ENCODE data around the gene PRKAR1B.

PRKAR1B gene

GRCh38 chr7:569996-570800 is 156.9 kb downstream of the PRKAR1B start:
- no peak for DNase-seq

- no peak for DNase-seq
Observed at GRCh38 chr7:569071-569855, 157.8 kb downstream of the PRKAR1B start.

- DNase-seq, result no peak
Observed at GRCh38 chr7:568031-568951, 158.8 kb downstream of the PRKAR1B start.

- DNase-seq, result no peak
Observed at GRCh38 chr7:567305-567883, 159.7 kb downstream of the PRKAR1B start.

- DNase-seq, result no peak
Observed at GRCh38 chr7:566100-566499, 161.0 kb downstream of the PRKAR1B start.

- DNase-seq, result no peak
Observed at GRCh38 chr7:564176-564865, 162.8 kb downstream of the PRKAR1B start.

- no peak for DNase-seq
Observed at GRCh38 chr7:563629-564170, 163.4 kb downstream of the PRKAR1B start.

GRCh38 chr7:562789-563628 is 164.1 kb downstream of the PRKAR1B start:
- DNase-seq, result no peak

GRCh38 chr7:562374-562675 is 164.8 kb downstream of the PRKAR1B start:
- DNase-seq, result no peak

GRCh38 chr7:561631-562373 is 165.3 kb downstream of the PRKAR1B start:
- DNase-seq, result no peak

GRCh38 chr7:560966-561630 is 166.0 kb downstream of the PRKAR1B start:
- no peak for DNase-seq

- DNase-seq, result no peak
Observed at GRCh38 chr7:559396-559705, 167.7 kb downstream of the PRKAR1B start.

GRCh38 chr7:557558-557881 is 169.6 kb downstream of the PRKAR1B start:
- no peak for DNase-seq

GRCh38 chr7:556837-557557 is 170.1 kb downstream of the PRKAR1B start:
- no peak for DNase-seq

GRCh38 chr7:556291-556826 is 170.7 kb downstream of the PRKAR1B start:
- DNase-seq, result no peak

GRCh38 chr7:555551-556160 is 171.4 kb downstream of the PRKAR1B start:
- DNase-seq, result no peak

GRCh38 chr7:553636-554111 is 173.4 kb downstream of the PRKAR1B start:
- no peak for DNase-seq

- no peak for DNase-seq
Observed at GRCh38 chr7:552868-553635, 174.0 kb downstream of the PRKAR1B start.

All from NCI-H446 treated with DMSO at 0.1 percent for 48 hours (cell line).